Spleen (tissue), 7 donors: ENCODE data around the gene CEACAM1.

ENCODE experiments used
- CTCF ChIP-seq, 11 experiments: fragments of 200-600 bp in 7 of 11; fragments of 450-650 bp in 4 of 11; sonication (generic) in 4 of 11; IDR thresholded peaks in 8 of 11; conservative IDR thresholded peaks in 3 of 11; 1 replicate in 7 of 11; 2 replicates in 4 of 11; pipeline versions ENCODE4 v1.4.0 to v1.8.0; 2016 to 2021; ENCODE audit warnings: antibody characterized with exemption in 11 of 11, inconsistent platforms in 4 of 11, mild to moderate bottlenecking in 1 of 11
- POLR2A ChIP-seq, 3 donors: fragments of 450-650 bp; IDR thresholded peaks; one replicate each; pipeline ENCODE4 v1.5.1; 2017; ENCODE audit warnings: antibody characterized with exemption in 3 of 3, mild to moderate bottlenecking in 1 of 3
- POLR2AphosphoS5 ChIP-seq, 3 donors: sonication (generic); formaldehyde crosslinking; IDR thresholded peaks; one replicate each; pipeline ENCODE4 v1.5.1; 2017; ENCODE audit warnings: antibody characterized with exemption in 3 of 3
- donor health status: DM: no; HTN: no; CAD: no; lungs with moderate emphysema.
- donor health status: DM: no; HTN: no; CAD: no.
- donor health status: DM: no; HTN: no; CAD: no.

- no peak for TF ChIP-seq CTCF (IDR thresholded peaks at IDR 0.05 in 8 of 11, conservative IDR thresholded peaks at IDR 0.05 in 3 of 11)
- TF ChIP-seq POLR2AphosphoS5 (IDR thresholded peaks at IDR 0.05), result peak in 1 of 3 donors; percentile 35
- TF ChIP-seq POLR2A (IDR thresholded peaks at IDR 0.05), result no peak
Measured at GRCh38 chr19:42480335-42481095, 47.8 kb downstream of the CEACAM1 start.
